B cell (primary cell): ENCODE data around the gene FHIT. TPM values are rescaled to one million over a fixed set of nuclear protein-coding genes. Genes with fewer than 3 reads are reported as not detected.

ENCODE experiments used
- ATAC-seq: fragments of 200-7000 bp; cut with Tn5 transposase; one replicate; pipeline ENCODE4 v1.10.0; 2021; ENCODE audit warnings: low read depth, mild to moderate bottlenecking, moderate number of reproducible peaks, moderate library complexity
- CTCF ChIA-PET: fragments of 350-600 bp; sonication (Branson Sonifier 250); formaldehyde crosslinking; loops from one replicate; lab custom pipeline; 2021; ENCODE audit warnings: antibody characterized with exemption, inconsistent platforms; lab: Charles Lee
- POLR2A ChIA-PET: fragments of 350-600 bp; sonication (Branson Sonifier 250); formaldehyde crosslinking; loops from one replicate; lab custom pipeline; 2021; ENCODE audit warnings: antibody characterized with exemption; lab: Charles Lee
- DNase-seq: peaks from one replicate; pipeline ENCODE4 v3.0.0; 2013
- H2AFZ ChIP-seq: 2 replicates; pipeline ENCODE4 v1.6.1; 2012; ENCODE audit warnings: mild to moderate bottlenecking, low read depth, low read length; ENCODE audit not compliant: insufficient read depth, poor library complexity, severe bottlenecking
- H3K27ac ChIP-seq, 2 donors: 1 replicate in 1 of 2; 2 replicates in 1 of 2; pipeline ENCODE4 v1.5.1; 2012 to 2013; ENCODE audit warnings: low read length in 2 of 2, mild to moderate bottlenecking in 2 of 2, moderate library complexity in 1 of 2
- H3K27me3 ChIP-seq, 4 experiments: fragments of 200-600 bp in 1 of 4; sonication (generic) in 1 of 4; replicated peaks in 1 of 4; 1 replicate in 2 of 4; 2 replicates in 2 of 4; pipeline versions ENCODE4 v1.6.1 to v1.7.0; 2013 to 2016; ENCODE audit warnings: low read length in 3 of 4, mild to moderate bottlenecking in 2 of 4, mixed read lengths in 1 of 4, moderate library complexity in 1 of 4; ENCODE audit not compliant: insufficient read depth in 4 of 4, control insufficient read depth in 3 of 4; ENCODE audit errors: control extremely low read depth in 1 of 4
- H3K36me3 ChIP-seq, 2 experiments: replicated peaks in 1 of 2; 1 replicate in 1 of 2; 2 replicates in 1 of 2; pipeline versions ENCODE4 v1.6.1 to v1.7.1; 2013; ENCODE audit warnings: low read length in 1 of 2; ENCODE audit not compliant: insufficient read depth in 2 of 2, control insufficient read depth in 1 of 2; ENCODE audit errors: control extremely low read depth in 1 of 2, extremely low read depth in 1 of 2
- H3K4me1 ChIP-seq, 2 donors: fragments of 200-600 bp in 1 of 2; sonication (generic) in 1 of 2; 1 replicate in 1 of 2; 2 replicates in 1 of 2; pipeline versions ENCODE4 v1.5.1 to v1.6.1; 2013 to 2017; ENCODE audit warnings: low read length in 2 of 2; ENCODE audit not compliant: control insufficient read depth in 2 of 2, insufficient read depth in 2 of 2
- H3K4me2 ChIP-seq: replicated peaks from 2 replicates; pipeline ENCODE3; 2012; ENCODE audit warnings: mild to moderate bottlenecking, low read depth, low read length; ENCODE audit not compliant: poor library complexity, severe bottlenecking
- H3K4me3 ChIP-seq, 5 experiments: fragments of 200-600 bp in 1 of 5; sonication (generic) in 1 of 5; 1 replicate in 3 of 5; 2 replicates in 2 of 5; pipeline versions ENCODE4 v1.5.1 to v1.7.0; 2011 to 2016; ENCODE audit warnings: low read length in 4 of 5, mild to moderate bottlenecking in 4 of 5, low read depth in 2 of 5, control low read depth in 1 of 5, moderate library complexity in 1 of 5; ENCODE audit not compliant: insufficient read depth in 1 of 5; ENCODE audit errors: control extremely low read depth in 1 of 5, extremely low read depth in 1 of 5
- H3K79me2 ChIP-seq: fragments of 200-600 bp; sonication (generic); one replicate; pipeline ENCODE4 v1.6.0; 2016; ENCODE audit warnings: low read length; ENCODE audit not compliant: control insufficient read depth, insufficient read depth
- H3K9ac ChIP-seq: fragments of 200-600 bp; sonication (generic); 2 replicates; pipeline ENCODE4 v1.6.1; 2017; ENCODE audit warnings: mild to moderate bottlenecking, low read length, moderate library complexity
- H3K9me3 ChIP-seq, 3 donors: one replicate each; pipeline versions ENCODE4 v1.6.1 to v1.7.1; 2013; ENCODE audit warnings: low read length in 2 of 3; ENCODE audit not compliant: control insufficient read depth in 2 of 3, insufficient read depth in 1 of 3; ENCODE audit errors: control extremely low read depth in 1 of 3
- H4K20me1 ChIP-seq: 2 replicates; pipeline ENCODE4 v1.6.0; 2012; ENCODE audit warnings: mild to moderate bottlenecking, low read length; ENCODE audit not compliant: insufficient read depth, control insufficient read depth, poor library complexity, severe bottlenecking
- H3K27ac Mint-ChIP-seq: one replicate; pipeline ENCODE4 v1.8.0; 2021; ENCODE audit warnings: mixed read lengths
- H3K27me3 Mint-ChIP-seq: one replicate; pipeline ENCODE4 v1.8.0; 2021; ENCODE audit warnings: mixed read lengths
- H3K4me1 Mint-ChIP-seq: one replicate; pipeline ENCODE4 v1.8.0; 2021; ENCODE audit warnings: mixed read lengths
- H3K4me3 Mint-ChIP-seq: one replicate; pipeline ENCODE4 v1.8.0; 2021; ENCODE audit warnings: mixed read lengths
- H3K9me3 Mint-ChIP-seq: one replicate; pipeline ENCODE4 v1.8.0; 2022; ENCODE audit warnings: mixed read lengths; ENCODE audit not compliant: insufficient read depth
- EZH2 ChIP-seq: IDR thresholded peaks from 2 replicates; pipeline ENCODE4 v1.6.1; 2012; ENCODE audit warnings: borderline replicate concordance, low read depth, mild to moderate bottlenecking, moderate library complexity, low read length; ENCODE audit not compliant: insufficient read depth, poor library complexity, severe bottlenecking
- WGBS: methylation state at CpG from one replicate; pipeline ENCODE4 v1.1.5; 2013; ENCODE audit warnings: missing lambda C conversion rate; ENCODE audit not compliant: insufficient coverage; 5-methylcytosine and 5-hydroxymethylcytosine counted together
- intact Hi-C: fragments of 100-400 bp; cut with micrococcal nuclease; formaldehyde crosslinking; loops from one replicate; pipeline ENCODE4 v1.10.0; 2022
- polyA plus RNA-seq: library from polyadenylated mRNA; depleted of rRNA; stranded (reverse); fragments of >200 nt; gene quantifications from 2 replicates; pipeline ENCODE4 v1.2.3, GENCODE V29; 2012
- total RNA-seq, 2 donors: library from RNA; stranded (reverse); fragments of 120-200 nt in 1 of 2; gene quantifications; 1 replicate in 1 of 2; 2 replicates in 1 of 2; pipeline versions ENCODE4 v1.2.3 to v1.2.4, GENCODE V29; 2013 to 2022
- TF ChIP-seq, protein P1 (sequence below): fragments of 200-600 bp; IDR thresholded peaks from one replicate; pipeline ENCODE4 v1.8.0; 2022; ENCODE audit warnings: antibody characterized with exemption, mild to moderate bottlenecking

FHIT gene
- total and polyA plus RNA-seq, 2 donors (not counting 1 experiment from before 2014, with no cell fraction given) = 1.7 to 7.8 TPM

DNA sequence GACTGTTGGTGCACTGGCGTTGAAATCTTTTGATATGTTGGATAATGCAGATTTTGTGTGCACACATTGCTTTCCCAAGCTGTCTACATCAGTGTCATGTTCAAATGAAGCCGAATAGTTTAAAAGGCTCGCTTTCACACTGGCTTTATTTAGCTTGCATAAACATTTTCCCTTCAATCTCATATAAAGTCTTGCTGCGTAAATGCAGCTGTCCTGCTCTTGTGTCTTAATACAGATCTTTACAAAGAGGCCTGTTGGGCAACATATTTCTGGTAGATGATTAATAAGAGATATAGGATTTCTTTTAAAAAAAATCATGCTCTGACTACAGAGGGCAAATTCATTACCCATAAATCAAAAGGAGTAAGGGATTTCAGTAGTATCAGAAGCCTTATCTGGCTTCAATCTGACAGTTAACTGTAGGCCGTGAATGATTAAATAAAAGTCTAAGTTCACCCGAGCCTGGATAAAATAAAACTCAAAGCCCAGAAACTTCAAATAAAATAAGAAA, 937.2 kb downstream of the FHIT start:
- Histone ChIP-seq H3K27me3 (no peaks in the 10 kb centered on the region), H4K20me1 (no peaks in the 10 kb centered on the region), H3K4me3 (no peak overlapping the region), H3K79me2 (no peaks in the 10 kb centered on the region), H3K9me3 (no peaks in the 10 kb centered on the region), H3K4me1 (no peaks in the 10 kb centered on the region), H3K27ac (no peak overlapping the region), H3K36me3 (no peaks in the 10 kb centered on the region), H3K9ac (no peak overlapping the region), H2AFZ (no peak overlapping the region), H3K4me2 (no peak overlapping the region)
- no peaks in the 10 kb centered on the region for H3K9me3 Mint-ChIP-seq
- DNase-seq (no peak), ATAC-seq (no peak)
- no peaks in the 10 kb centered on the region for H3K4me1 Mint-ChIP-seq
- CTCF ChIA-PET = no interaction called here
- 100% methylated on average over 1 of the region's 6 CpGs for WGBS
- no peak overlapping the region for H3K4me3 Mint-ChIP-seq
- TF ChIP-seq EZH2 = no peak
- TF ChIP-seq, protein P1, sequence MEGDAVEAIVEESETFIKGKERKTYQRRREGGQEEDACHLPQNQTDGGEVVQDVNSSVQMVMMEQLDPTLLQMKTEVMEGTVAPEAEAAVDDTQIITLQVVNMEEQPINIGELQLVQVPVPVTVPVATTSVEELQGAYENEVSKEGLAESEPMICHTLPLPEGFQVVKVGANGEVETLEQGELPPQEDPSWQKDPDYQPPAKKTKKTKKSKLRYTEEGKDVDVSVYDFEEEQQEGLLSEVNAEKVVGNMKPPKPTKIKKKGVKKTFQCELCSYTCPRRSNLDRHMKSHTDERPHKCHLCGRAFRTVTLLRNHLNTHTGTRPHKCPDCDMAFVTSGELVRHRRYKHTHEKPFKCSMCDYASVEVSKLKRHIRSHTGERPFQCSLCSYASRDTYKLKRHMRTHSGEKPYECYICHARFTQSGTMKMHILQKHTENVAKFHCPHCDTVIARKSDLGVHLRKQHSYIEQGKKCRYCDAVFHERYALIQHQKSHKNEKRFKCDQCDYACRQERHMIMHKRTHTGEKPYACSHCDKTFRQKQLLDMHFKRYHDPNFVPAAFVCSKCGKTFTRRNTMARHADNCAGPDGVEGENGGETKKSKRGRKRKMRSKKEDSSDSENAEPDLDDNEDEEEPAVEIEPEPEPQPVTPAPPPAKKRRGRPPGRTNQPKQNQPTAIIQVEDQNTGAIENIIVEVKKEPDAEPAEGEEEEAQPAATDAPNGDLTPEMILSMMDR = no peak
- no peaks in the 10 kb centered on the region for H3K27me3 Mint-ChIP-seq
- POLR2A ChIA-PET = no interaction called here
- intact Hi-C loops = no loop called here
- H3K27ac Mint-ChIP-seq = no peak overlapping the region

DNA sequence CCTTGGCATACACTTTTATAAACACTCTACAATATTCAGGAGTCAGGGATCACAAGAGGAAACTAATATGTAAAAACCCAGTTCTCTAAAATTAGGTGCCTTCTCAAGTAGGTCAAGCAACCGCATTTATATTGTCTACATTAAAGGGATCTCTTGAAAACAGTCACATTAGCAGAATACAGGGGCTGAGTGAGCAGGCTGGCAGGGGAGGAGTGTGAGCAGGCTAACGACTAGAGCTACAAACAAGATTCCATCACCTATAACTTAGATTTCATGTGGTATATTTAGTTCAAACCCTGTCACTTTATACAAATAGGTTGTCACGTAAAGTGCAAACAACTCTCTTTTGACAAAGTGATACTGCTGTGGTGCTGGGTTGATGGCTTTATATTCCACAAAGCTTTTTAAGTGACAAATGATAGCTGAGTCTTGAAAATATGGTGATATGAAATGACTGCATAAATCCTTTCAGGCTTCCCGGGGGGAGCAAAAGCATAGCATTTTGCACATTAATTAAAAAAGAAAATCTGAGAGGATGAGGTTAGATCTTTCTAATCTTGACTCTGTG, 937.9 kb downstream of the FHIT start:
- Histone ChIP-seq H3K27ac (no peak overlapping the region), H4K20me1 (no peaks in the 10 kb centered on the region), H3K4me1 (no peaks in the 10 kb centered on the region), H3K36me3 (no peaks in the 10 kb centered on the region), H3K4me3 (no peak overlapping the region), H3K9ac (no peak overlapping the region), H3K9me3 (no peaks in the 10 kb centered on the region), H3K4me2 (no peak overlapping the region), H3K27me3 (no peaks in the 10 kb centered on the region), H2AFZ (no peak overlapping the region), H3K79me2 (no peaks in the 10 kb centered on the region)
- CTCF ChIA-PET = no interaction called here
- WGBS = no CpG with 5 or more reads among the region's 4 CpGs
- no peak for DNase-seq
- no peaks in the 10 kb centered on the region for H3K4me1 Mint-ChIP-seq
- H3K27me3 Mint-ChIP-seq = no peaks in the 10 kb centered on the region
- intact Hi-C loops = no loop called here
- no peak for ATAC-seq
- no peak for TF ChIP-seq EZH2
- TF ChIP-seq, protein P1 = no peak
- H3K27ac Mint-ChIP-seq = no peak overlapping the region
- no peaks in the 10 kb centered on the region for H3K9me3 Mint-ChIP-seq
- H3K4me3 Mint-ChIP-seq = no peak overlapping the region
- POLR2A ChIA-PET = no interaction called here
